ENCODE data around the gene TRIM27. TPM values are rescaled to one million over a fixed set of nuclear protein-coding genes. Genes with fewer than 3 reads are reported as not detected.
A peak's percentile ranks its signal among the peaks of the same experiment; 100 is the strongest.

The TRIM27 gene
- total RNA-seq, 6 experiments from 2014 or later: 31.5 to 54.8 (median 36.7) TPM

GRCh38 chr6:28901831-28902230 lies 22.0 kb downstream of the TRIM27 start:
- Histone ChIP-seq H3K4me3 (no peak overlapping the region), H3K4me1 (peaks cover 0 to 6% (median 0%) of the 10 kb centered on the region in 4 donors), H3K27me3 (no peaks in the 10 kb centered on the region), H3K27ac (no peak overlapping the region), H3K36me3 (peaks cover 4 to 66% (median 22%) of the 10 kb centered on the region in 4 donors), H3K9me3 (no peaks in the 10 kb centered on the region)
- DNase-seq: no peak
- TF ChIP-seq CTCF (IDR thresholded peaks at IDR 0.05) (no peak), POLR2A (IDR thresholded peaks at IDR 0.05) (no peak)
- no peak for ATAC-seq
- intact Hi-C loops (cut with DNase I): no loop called here

GRCh38 chr6:28900577-28901256 lies 23.1 kb downstream of the TRIM27 start:
- H3K9me3 ChIP-seq: no peaks in the 10 kb centered on the region
- no peak overlapping the region for H3K27ac ChIP-seq
- H3K36me3 ChIP-seq: peaks cover 4 to 55% (median 21%) of the 10 kb centered on the region in 4 donors
- intact Hi-C loops (cut with DNase I): no loop called here
- WGBS (ENCODE audit: insufficient coverage, low coverage, low lambda C conversion rate, missing lambda C conversion rate): 82% methylated on average over 5 of the region's 5 CpGs
- peaks cover 0 to 6% (median 0%) of the 10 kb centered on the region in 4 donors for H3K4me1 ChIP-seq
- H3K4me3 ChIP-seq: no peak overlapping the region
- no peak for DNase-seq
- ATAC-seq: no peak
- TF ChIP-seq CTCF (IDR thresholded peaks at IDR 0.05) (no peak), POLR2A (IDR thresholded peaks at IDR 0.05) (no peak)
- H3K27me3 ChIP-seq: no peaks in the 10 kb centered on the region

GRCh38 chr6:28898710-28898965 lies 25.1 kb downstream of the TRIM27 start:
- no peak overlapping the region for H3K4me3 ChIP-seq
- H3K4me1 ChIP-seq: peaks cover 0 to 6% (median 0%) of the 10 kb centered on the region in 4 donors
- intact Hi-C loops (cut with DNase I): no loop called here
- 89% methylated on average over 2 of the region's 2 CpGs for WGBS (ENCODE audit: insufficient coverage, low coverage, low lambda C conversion rate, missing lambda C conversion rate)
- no peak for DNase-seq
- ATAC-seq: no peak
- TF ChIP-seq CTCF (IDR thresholded peaks at IDR 0.05): no peak
- TF ChIP-seq POLR2A (IDR thresholded peaks at IDR 0.05): no peak
- H3K27ac ChIP-seq: peak overlapping the region; percentile 97 to 100 (median 99)
- H3K36me3 ChIP-seq: peaks cover 0 to 34% (median 12%) of the 10 kb centered on the region in 4 donors
- H3K9me3 ChIP-seq: no peaks in the 10 kb centered on the region
- H3K27me3 ChIP-seq: no peaks in the 10 kb centered on the region

GRCh38 chr6:28897369-28897745 lies 26.4 kb downstream of the TRIM27 start:
- intact Hi-C loops (cut with DNase I): no loop called here
- Histone ChIP-seq H3K27me3 (no peaks in the 10 kb centered on the region), H3K9me3 (no peaks in the 10 kb centered on the region), H3K4me1 (peaks cover 0 to 6% (median 0%) of the 10 kb centered on the region in 4 donors), H3K36me3 (peaks cover 0 to 22% (median 3%) of the 10 kb centered on the region in 4 donors), H3K27ac (peak overlapping the region; percentile 97 to 100 (median 99)), H3K4me3 (peak overlapping the region; percentile 41 to 61 (median 58))
- DNase-seq (no peak), ATAC-seq (no peak)
- TF ChIP-seq POLR2A (IDR thresholded peaks at IDR 0.05) (no peak), CTCF (IDR thresholded peaks at IDR 0.05) (no peak)
- 31% methylated on average over 1 of the region's 1 CpG for WGBS (ENCODE audit: insufficient coverage, low coverage, low lambda C conversion rate, missing lambda C conversion rate)

Measured in right lobe of liver (tissue), 6 donors.